ENCODE data around the gene RGS16. TPM values are rescaled to one million over a fixed set of nuclear protein-coding genes. Genes with fewer than 3 reads are reported as not detected.

Gene RGS16
- polyA plus RNA-seq, 1 of the 3 experiments (the other 2 are of a cell fraction), result 0.79 TPM

- Histone ChIP-seq H3K9me3 (no peaks in the 10 kb centered on the region), H2AFZ (ENCODE audit: low read depth) (no peak overlapping the region), H3K4me1 (ENCODE audit: control insufficient read depth in 1 of 2, insufficient read depth in 2 of 2, low read depth in 1 of 2, low read length in 1 of 2) (no peaks in the 10 kb centered on the region), H3K79me2 (ENCODE audit: insufficient read depth) (no peaks in the 10 kb centered on the region), H3K4me2 (no peak overlapping the region), H3K27me3 (ENCODE audit: insufficient read depth) (no peaks in the 10 kb centered on the region), H4K20me1 (ENCODE audit: insufficient read depth) (no peaks in the 10 kb centered on the region), H3K36me3 (replicated peaks in 1 of 2; ENCODE audit: control insufficient read depth in 1 of 2, insufficient read depth in 2 of 2, low read length in 1 of 2) (no peaks in the 10 kb centered on the region), H3K27ac (ENCODE audit: low read depth in 2 of 2, low read length in 1 of 2) (no peak overlapping the region), H3K9ac (no peak overlapping the region), H3K4me3 (ENCODE audit: low read depth in 2 of 2, low read length in 1 of 2) (no peak overlapping the region), H3K9me2 (no peaks in the 10 kb centered on the region), H3F3A (replicated peaks; ENCODE audit: insufficient read depth) (no peaks in the 10 kb centered on the region)
- TF ChIP-seq TEAD4 (IDR thresholded peaks at IDR 0.05; ENCODE audit: borderline replicate concordance, insufficient read depth), result no peak
- no peak for TF ChIP-seq RCOR1 (IDR thresholded peaks at IDR 0.05; ENCODE audit: low read length)
- TF ChIP-seq MEF2A (IDR thresholded peaks at IDR 0.05; ENCODE audit: borderline replicate concordance, low read depth), result no peak
- TF ChIP-seq SMC3 (IDR thresholded peaks at IDR 0.05; ENCODE audit: low read depth, low read length), result no peak
- no peak for TF ChIP-seq USF2 (IDR thresholded peaks at IDR 0.05; ENCODE audit: borderline replicate concordance, low read depth, low read length)
- TF ChIP-seq JUND (IDR thresholded peaks at IDR 0.05), result no peak
- no peak for TF ChIP-seq TAF1 (IDR thresholded peaks at IDR 0.05; ENCODE audit: borderline replicate concordance, low read depth, low read length)
- TF ChIP-seq EP300 (IDR thresholded peaks at IDR 0.05; ENCODE audit: borderline replicate concordance in 1 of 2, low read depth in 1 of 2, low read length in 1 of 2), result no peak
- TF ChIP-seq REST (IDR thresholded peaks at IDR 0.05; ENCODE audit: low read depth, low read length), result no peak
- no peak for TF ChIP-seq MAX (IDR thresholded peaks at IDR 0.05; ENCODE audit: low read depth)
- no peak for TF ChIP-seq RFX5 (IDR thresholded peaks at IDR 0.05; ENCODE audit: low read length)
- WGBS (ENCODE audit: low lambda C conversion rate), result 79% methylated on average over 5 of the region's 5 CpGs
- ChIA-PET POLR2A (no interaction called here), CTCF (no interaction called here)
- no peak for DNase-seq
Measured at GRCh38 chr1:182567629-182568028, 36.6 kb downstream of the RGS16 start.

- Histone ChIP-seq H3K9ac (no peak overlapping the region), H3K4me1 (ENCODE audit: control insufficient read depth in 1 of 2, insufficient read depth in 2 of 2, low read depth in 1 of 2, low read length in 1 of 2) (no peaks in the 10 kb centered on the region), H3F3A (replicated peaks; ENCODE audit: insufficient read depth) (no peaks in the 10 kb centered on the region), H3K4me2 (no peak overlapping the region), H3K9me2 (no peaks in the 10 kb centered on the region), H4K20me1 (ENCODE audit: insufficient read depth) (no peaks in the 10 kb centered on the region), H3K27ac (ENCODE audit: low read depth in 2 of 2, low read length in 1 of 2) (no peak overlapping the region), H2AFZ (ENCODE audit: low read depth) (no peak overlapping the region), H3K36me3 (replicated peaks in 1 of 2; ENCODE audit: control insufficient read depth in 1 of 2, insufficient read depth in 2 of 2, low read length in 1 of 2) (no peaks in the 10 kb centered on the region), H3K27me3 (ENCODE audit: insufficient read depth) (no peaks in the 10 kb centered on the region), H3K79me2 (ENCODE audit: insufficient read depth) (no peaks in the 10 kb centered on the region), H3K9me3 (no peaks in the 10 kb centered on the region), H3K4me3 (ENCODE audit: low read depth in 2 of 2, low read length in 1 of 2) (no peak overlapping the region)
- ChIA-PET POLR2A (no interaction called here), CTCF (interaction anchor here (1.0 kb wide), 1 partner anchor 484 kb away, joined by 3 read pairs; no protein-coding TSS in a partner anchor)
- DNase-seq, result no peak
- 45% methylated on average over 3 of the region's 3 CpGs for WGBS (ENCODE audit: low lambda C conversion rate)
- TF ChIP-seq MAX (IDR thresholded peaks at IDR 0.05; ENCODE audit: low read depth) (no peak), TAF1 (IDR thresholded peaks at IDR 0.05; ENCODE audit: borderline replicate concordance, low read depth, low read length) (no peak), EP300 (IDR thresholded peaks at IDR 0.05; ENCODE audit: borderline replicate concordance in 1 of 2, low read depth in 1 of 2, low read length in 1 of 2) (no peak), FOXJ3 (CRISPR knock-in tag; IDR thresholded peaks at IDR 0.05) (no peak), RXRA (IDR thresholded peaks at IDR 0.05; ENCODE audit: borderline replicate concordance, low read depth) (no peak), RAD21 (IDR thresholded peaks at IDR 0.05; ENCODE audit: low read length) (no peak), CHD2 (IDR thresholded peaks at IDR 0.05; ENCODE audit: low read length, partially characterized antibody) (no peak), CTCF (IDR thresholded peaks at IDR 0.05) (no peak), POLR2AphosphoS5 (IDR thresholded peaks at IDR 0.05; ENCODE audit: low read depth, low read length) (no peak), GATA2 (CRISPR knock-in tag; IDR thresholded peaks at IDR 0.05) (no peak), SMC3 (IDR thresholded peaks at IDR 0.05; ENCODE audit: low read depth, low read length) (no peak), PBX3 (IDR thresholded peaks at IDR 0.05) (no peak), YY1 (IDR thresholded peaks at IDR 0.05; ENCODE audit: low read depth) (no peak), RFX5 (IDR thresholded peaks at IDR 0.05; ENCODE audit: low read length) (no peak)
Measured at GRCh38 chr1:182565537-182565936, 38.7 kb downstream of the RGS16 start.
